Lung (tissue), 12 donors: Measurements from ENCODE around the gene SAMD11. TPM values are rescaled to one million over a fixed set of nuclear protein-coding genes. Genes with fewer than 3 reads are reported as not detected.

Experiments used
- ATAC-seq: fragments of 200-7000 bp; cut with Tn5 transposase; one replicate; pipeline ENCODE4 v1.9.1; 2020; ENCODE audit warnings: moderate number of reproducible peaks; ENCODE audit not compliant: insufficient read depth, low FRiP score
- DNase-seq, 3 donors: peaks; one replicate each; pipeline ENCODE4 v3.0.0-alpha.2; 2013 to 2017
- H3K27ac ChIP-seq, 2 donors: one replicate each; pipeline ENCODE4 v1.5.1; 2013; ENCODE audit warnings: mild to moderate bottlenecking in 2 of 2, moderate library complexity in 2 of 2, control low read depth in 1 of 2, inconsistent platforms in 1 of 2, low read depth in 1 of 2, low read length in 1 of 2
- H3K27me3 ChIP-seq, 3 donors: one replicate each; pipeline ENCODE4 v1.5.1; 2013; ENCODE audit warnings: low read length in 2 of 3; ENCODE audit not compliant: control insufficient read depth in 3 of 3, insufficient read depth in 3 of 3
- H3K36me3 ChIP-seq, 4 donors: one replicate each; pipeline ENCODE4 v1.5.1; 2013; ENCODE audit warnings: low read length in 4 of 4, mild to moderate bottlenecking in 1 of 4, moderate library complexity in 1 of 4; ENCODE audit not compliant: control insufficient read depth in 4 of 4, insufficient read depth in 4 of 4
- H3K4me1 ChIP-seq, 5 donors: one replicate each; pipeline ENCODE4 v1.5.1; 2013; ENCODE audit warnings: low read length in 5 of 5, mild to moderate bottlenecking in 2 of 5, moderate library complexity in 1 of 5; ENCODE audit not compliant: control insufficient read depth in 5 of 5, insufficient read depth in 5 of 5
- H3K4me3 ChIP-seq: one replicate; pipeline ENCODE4 v1.5.1; 2013; ENCODE audit warnings: mild to moderate bottlenecking, control low read depth, moderate library complexity
- H3K9ac ChIP-seq, 2 donors: one replicate each; pipeline ENCODE4 v1.5.1; 2013; ENCODE audit warnings: low read length in 2 of 2, control low read depth in 1 of 2; ENCODE audit not compliant: insufficient read depth in 1 of 2
- H3K9me3 ChIP-seq, 4 donors: one replicate each; pipeline ENCODE4 v1.5.1; 2013; ENCODE audit warnings: low read length in 3 of 4, mild to moderate bottlenecking in 1 of 4, moderate library complexity in 1 of 4; ENCODE audit not compliant: control insufficient read depth in 4 of 4, insufficient read depth in 3 of 4
- WGBS, 2 donors: extraction: QIAGEN DNeasy Blood & Tissue Kit; methylation state at CpG; one replicate each; pipeline ENCODE4 v1.1.7; 2013; 5-methylcytosine and 5-hydroxymethylcytosine counted together
- polyA plus RNA-seq, 2 donors: library from polyadenylated mRNA; stranded (reverse); fragments of 200-250 nt; gene quantifications; one replicate each; pipeline ENCODE4 v1.2.1, GENCODE V29; 2013
- total RNA-seq, 2 donors: library from RNA; depleted of rRNA in 1 of 2; stranded (reverse); fragments of >200 nt in 1 of 2; gene quantifications; one replicate each; pipeline ENCODE4 v1.2.1, GENCODE V29; 2014 to 2021
- TF ChIP-seq, protein P1 (sequence below): IDR thresholded peaks from 2 replicates; pipeline ENCODE4 v1.5.1; 2012; ENCODE audit warnings: mild to moderate bottlenecking; ENCODE audit errors: control extremely low read depth, extremely low read depth
- donor health status: control.
- donor health status: control.
- donor health status: Bipolar disorder and iron deficiency.
- donor health status: healthy.
- donor health status: DM: yes; HTN: yes; CAD: no.

The SAMD11 gene
- total and polyA plus RNA-seq, 4 donors, result 3.7 to 26.3 (median 5.8) TPM

DNA sequence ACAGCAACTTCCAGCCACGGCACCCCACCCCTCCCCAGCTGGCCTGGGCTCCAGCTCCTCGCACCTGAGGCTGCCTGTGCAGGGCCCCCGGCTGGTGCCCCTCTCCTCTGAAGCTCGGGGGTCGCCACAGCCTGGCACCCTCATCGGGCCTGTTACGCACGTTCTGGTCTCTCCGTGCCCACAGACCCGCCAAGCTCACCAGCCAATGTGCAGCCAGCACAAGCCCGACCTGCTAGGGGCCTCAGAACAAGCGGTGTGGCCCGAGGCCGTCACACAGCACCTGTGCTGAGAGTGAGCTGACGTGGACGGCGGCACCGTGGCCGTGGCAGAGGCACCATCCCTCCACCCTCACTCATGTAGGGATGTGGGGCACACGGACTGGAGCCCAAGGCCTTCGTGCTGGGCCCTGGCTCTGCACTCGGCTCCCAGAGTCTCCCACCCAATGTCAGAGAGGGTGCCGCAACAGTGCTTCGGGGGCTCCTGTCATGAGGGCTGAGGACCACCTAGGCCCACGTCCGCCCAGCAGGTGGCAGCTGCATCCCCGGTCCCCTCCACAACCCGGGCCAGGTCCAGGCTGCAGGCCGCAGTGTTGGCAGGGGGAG is 4.4 kb upstream of the SAMD11 start:
- H3K9me3 ChIP-seq, result no peaks in the 10 kb centered on the region
- H3K36me3 ChIP-seq, result peaks cover 0 to 12% (median 0%) of the 10 kb centered on the region in 4 donors
- ATAC-seq (no peak), DNase-seq (peak in 1 of 3 donors; percentile 37)
- no peak overlapping the region for H3K9ac ChIP-seq
- no peak overlapping the region for H3K27ac ChIP-seq
- WGBS, 2 donors, result 67 to 77% methylated on average over 23 to 29 of the region's 29 CpGs
- TF ChIP-seq, protein P1, sequence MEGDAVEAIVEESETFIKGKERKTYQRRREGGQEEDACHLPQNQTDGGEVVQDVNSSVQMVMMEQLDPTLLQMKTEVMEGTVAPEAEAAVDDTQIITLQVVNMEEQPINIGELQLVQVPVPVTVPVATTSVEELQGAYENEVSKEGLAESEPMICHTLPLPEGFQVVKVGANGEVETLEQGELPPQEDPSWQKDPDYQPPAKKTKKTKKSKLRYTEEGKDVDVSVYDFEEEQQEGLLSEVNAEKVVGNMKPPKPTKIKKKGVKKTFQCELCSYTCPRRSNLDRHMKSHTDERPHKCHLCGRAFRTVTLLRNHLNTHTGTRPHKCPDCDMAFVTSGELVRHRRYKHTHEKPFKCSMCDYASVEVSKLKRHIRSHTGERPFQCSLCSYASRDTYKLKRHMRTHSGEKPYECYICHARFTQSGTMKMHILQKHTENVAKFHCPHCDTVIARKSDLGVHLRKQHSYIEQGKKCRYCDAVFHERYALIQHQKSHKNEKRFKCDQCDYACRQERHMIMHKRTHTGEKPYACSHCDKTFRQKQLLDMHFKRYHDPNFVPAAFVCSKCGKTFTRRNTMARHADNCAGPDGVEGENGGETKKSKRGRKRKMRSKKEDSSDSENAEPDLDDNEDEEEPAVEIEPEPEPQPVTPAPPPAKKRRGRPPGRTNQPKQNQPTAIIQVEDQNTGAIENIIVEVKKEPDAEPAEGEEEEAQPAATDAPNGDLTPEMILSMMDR, result no peak
- H3K27me3 ChIP-seq, result peaks cover 0 to 20% (median 0%) of the 10 kb centered on the region in 3 donors
- no peak overlapping the region for H3K4me3 ChIP-seq
- H3K4me1 ChIP-seq, result peaks cover 0 to 73% (median 26%) of the 10 kb centered on the region in 5 donors

DNA sequence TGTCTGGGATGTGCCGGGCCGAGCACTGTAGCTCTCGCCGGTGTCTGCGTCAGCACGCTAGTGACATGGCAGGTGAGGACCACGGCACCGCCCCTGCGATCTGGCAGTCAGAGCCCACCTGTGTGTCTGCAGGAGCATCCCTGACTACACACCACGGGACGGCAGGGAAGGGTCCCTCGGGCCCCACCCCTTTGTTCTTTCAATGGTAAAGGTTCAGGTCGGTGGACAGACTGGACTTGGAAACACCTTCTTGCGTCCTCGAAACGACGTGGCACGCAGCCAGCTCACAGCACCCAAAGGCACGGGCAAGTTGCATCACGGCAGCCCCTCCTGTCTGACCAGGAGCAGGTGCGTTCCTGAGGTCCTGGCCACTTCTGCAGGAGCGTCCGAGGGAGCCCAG is 3.7 kb upstream of the SAMD11 start:
- Histone ChIP-seq H3K27ac (no peak overlapping the region), H3K27me3 (peaks cover 0 to 20% (median 0%) of the 10 kb centered on the region in 3 donors), H3K9me3 (no peaks in the 10 kb centered on the region), H3K36me3 (peaks cover 0 to 12% (median 0%) of the 10 kb centered on the region in 4 donors), H3K4me3 (no peak overlapping the region), H3K4me1 (peaks cover 2 to 73% (median 26%) of the 10 kb centered on the region in 5 donors), H3K9ac (no peak overlapping the region)
- 41 to 76% methylated on average over 23 of the region's 23 CpGs for WGBS, 2 donors
- ATAC-seq, result no peak
- TF ChIP-seq, protein P1, result no peak
- DNase-seq, result no peak

DNA sequence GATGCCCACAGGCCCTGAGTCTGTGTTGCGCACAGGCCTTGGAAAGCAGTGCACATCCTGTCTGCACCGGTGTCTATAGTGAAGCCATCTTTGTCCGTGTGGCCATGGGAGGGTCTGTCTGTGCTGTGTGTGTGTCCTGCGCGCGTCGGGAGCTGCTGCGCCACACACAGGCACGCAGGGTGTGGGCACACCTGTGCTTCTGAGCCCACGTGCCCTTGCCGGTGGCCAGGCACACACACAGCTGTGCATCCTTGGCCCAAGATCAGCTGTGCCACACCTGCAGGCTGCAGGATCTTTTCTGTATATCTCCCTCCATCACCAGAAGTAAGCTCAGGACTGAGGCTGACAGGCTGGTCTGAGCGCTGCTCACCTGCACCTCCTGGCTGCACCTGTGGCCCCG is 3.2 kb upstream of the SAMD11 start:
- no peak for DNase-seq
- H3K4me1 ChIP-seq, result peaks cover 2 to 73% (median 26%) of the 10 kb centered on the region in 5 donors

More for the DNA sequence above, 3.2 kb upstream of the SAMD11 start:
- H3K27me3 ChIP-seq, result peaks cover 0 to 19% (median 0%) of the 10 kb centered on the region in 3 donors
- peaks cover 0 to 12% (median 0%) of the 10 kb centered on the region in 4 donors for H3K36me3 ChIP-seq
- H3K9me3 ChIP-seq, result no peaks in the 10 kb centered on the region
- no peak overlapping the region for H3K9ac ChIP-seq
- no peak overlapping the region for H3K4me3 ChIP-seq
- H3K27ac ChIP-seq, result no peak overlapping the region
- no peak for ATAC-seq
- WGBS, 2 donors, result 12 to 24% methylated on average over 13 of the region's 13 CpGs
- TF ChIP-seq, protein P1, result no peak
